Measurements from ENCODE around the gene MACROH2A2. TPM values are rescaled to one million over a fixed set of nuclear protein-coding genes. Genes with fewer than 3 reads are reported as not detected.
"Not testable (repeated sequence)": the region's sequence is repeated elsewhere in the genome, so short reads cannot be mapped to it uniquely, and the experiment has no call there.

Gene MACROH2A2
- 0.30 and 0.32 TPM in 2 replicates for total RNA-seq (2014; rRNA removed; shearing (Covaris generic))
- polyA plus RNA-seq (2015; cell fraction: cytosol; rRNA removed), result 3.1 and 3.7 TPM in 2 replicates
- polyA plus RNA-seq (2015; cell fraction: nucleus; rRNA removed), result 2.8 and 4.0 TPM in 2 replicates

- DNase-seq (ENCODE audit: low read depth), result peak; percentile 4
These were observed at the start of gene MACROH2A2 for GRCh38 chr10:70052462-70053217. MACROH2A2 (plus strand) TSS chr10:70052846; CDS start chr10:70075659, 22,813 bp downstream.

GRCh38 chr10:70007116-70007820, 45.4 kb upstream of the MACROH2A2 start:
- DNase-seq (ENCODE audit: low read depth), result no peak

- DNase-seq (ENCODE audit: low read depth), result no peak
These were observed 21.4 kb upstream of the MACROH2A2 start for GRCh38 chr10:70031215-70031614.

- DNase-seq (ENCODE audit: low read depth), result no peak
These were observed 19.9 kb upstream of the MACROH2A2 start for GRCh38 chr10:70032667-70033289.

- no peak for DNase-seq (ENCODE audit: low read depth)
These were observed 18.4 kb upstream of the MACROH2A2 start for GRCh38 chr10:70034232-70034631.

GRCh38 chr10:70035531-70035930, 17.1 kb upstream of the MACROH2A2 start:
- no peak for DNase-seq (ENCODE audit: low read depth)

GRCh38 chr10:70038923-70039322, 13.7 kb upstream of the MACROH2A2 start:
- no peak for DNase-seq (ENCODE audit: low read depth)

- no peak for DNase-seq (ENCODE audit: low read depth)
These were observed 11.6 kb upstream of the MACROH2A2 start for GRCh38 chr10:70041016-70041415.

- DNase-seq (ENCODE audit: low read depth), result not testable (repeated sequence)
These were observed 10.9 kb upstream of the MACROH2A2 start for GRCh38 chr10:70041739-70042138.

- not testable (repeated sequence) for DNase-seq (ENCODE audit: low read depth)
These were observed 5.6 kb upstream of the MACROH2A2 start for GRCh38 chr10:70047066-70047465.

- no peak for DNase-seq (ENCODE audit: low read depth)
These were observed 4.5 kb upstream of the MACROH2A2 start for GRCh38 chr10:70048030-70048723.

- no peak for DNase-seq (ENCODE audit: low read depth)
These were observed 798 bp upstream of the MACROH2A2 start for GRCh38 chr10:70051848-70052247.

GRCh38 chr10:70053218-70053840, 683 bp downstream of the MACROH2A2 start:
- DNase-seq (ENCODE audit: low read depth), result no peak

- no peak for DNase-seq (ENCODE audit: low read depth)
These were observed 1.2 kb downstream of the MACROH2A2 start for GRCh38 chr10:70053841-70054288.

GRCh38 chr10:70054902-70055301, 2.3 kb downstream of the MACROH2A2 start:
- no peak for DNase-seq (ENCODE audit: low read depth)

GRCh38 chr10:70055550-70055949, 2.9 kb downstream of the MACROH2A2 start:
- DNase-seq (ENCODE audit: low read depth), result no peak

- no peak for DNase-seq (ENCODE audit: low read depth)
These were observed 4.7 kb downstream of the MACROH2A2 start for GRCh38 chr10:70057306-70057705.

GRCh38 chr10:70060389-70060788, 7.7 kb downstream of the MACROH2A2 start:
- no peak for DNase-seq (ENCODE audit: low read depth)

- no peak for DNase-seq (ENCODE audit: low read depth)
These were observed 10.9 kb downstream of the MACROH2A2 start for GRCh38 chr10:70063418-70064098.

GRCh38 chr10:70064486-70064885, 11.8 kb downstream of the MACROH2A2 start:
- peak; percentile 14 for DNase-seq (ENCODE audit: low read depth)

Measured in HT1080 (cell line).